Neuron (in vitro differentiated cells): ENCODE measurements around the gene SFSWAP.

Source experiments
- H2AFZ ChIP-seq: one replicate; pipeline ENCODE4 v1.6.1; 2013; ENCODE audit warnings: low read depth, mild to moderate bottlenecking, inconsistent platforms, low read length, moderate library complexity
- H3K27me3 ChIP-seq: one replicate; pipeline ENCODE4 v1.6.1; 2013; ENCODE audit warnings: low read length; ENCODE audit not compliant: insufficient read depth
- H3K36me3 ChIP-seq: one replicate; pipeline ENCODE4 v1.6.1; 2013; ENCODE audit warnings: low read length; ENCODE audit not compliant: insufficient read depth
- H3K4me1 ChIP-seq: one replicate; pipeline ENCODE4 v1.6.1; 2013; ENCODE audit warnings: low read length; ENCODE audit not compliant: insufficient read depth
- H3K4me3 ChIP-seq: 2 replicates; pipeline ENCODE4 v1.5.1; 2013; ENCODE audit warnings: mild to moderate bottlenecking, low read length, moderate library complexity
- H3K9me3 ChIP-seq: one replicate; pipeline ENCODE4 v1.6.1; 2013; ENCODE audit warnings: low read length

Gene SFSWAP

GRCh38 chr12:131787143-131787660 lies 76.3 kb downstream of the SFSWAP start:
- peaks cover 53% of the 10 kb centered on the region for H3K36me3 ChIP-seq
- H3K4me1 ChIP-seq: peaks cover 27% of the 10 kb centered on the region
- H3K4me3 ChIP-seq: no peak overlapping the region
- H3K27me3 ChIP-seq: no peaks in the 10 kb centered on the region
- H3K9me3 ChIP-seq: no peaks in the 10 kb centered on the region
- H2AFZ ChIP-seq: no peak overlapping the region

GRCh38 chr12:131788070-131788469 lies 77.2 kb downstream of the SFSWAP start:
- H3K36me3 ChIP-seq: peaks cover 56% of the 10 kb centered on the region

GRCh38 chr12:131789638-131790037 lies 78.7 kb downstream of the SFSWAP start:
- Histone ChIP-seq H3K36me3 (peaks cover 65% of the 10 kb centered on the region), H3K27me3 (no peaks in the 10 kb centered on the region), H3K9me3 (no peaks in the 10 kb centered on the region), H3K4me1 (peaks cover 14% of the 10 kb centered on the region), H2AFZ (no peak overlapping the region), H3K4me3 (no peak overlapping the region)

More at GRCh38 chr12:131788070-131788469, 77.2 kb downstream of the SFSWAP start:
- H2AFZ ChIP-seq: no peak overlapping the region
- H3K9me3 ChIP-seq: no peaks in the 10 kb centered on the region
- peaks cover 27% of the 10 kb centered on the region for H3K4me1 ChIP-seq
- H3K4me3 ChIP-seq: no peak overlapping the region
- no peaks in the 10 kb centered on the region for H3K27me3 ChIP-seq

GRCh38 chr12:131793243-131794022 lies 82.5 kb downstream of the SFSWAP start:
- Histone ChIP-seq H3K4me1 (peaks cover 3% of the 10 kb centered on the region), H3K9me3 (no peaks in the 10 kb centered on the region), H3K36me3 (peaks cover 73% of the 10 kb centered on the region), H2AFZ (no peak overlapping the region), H3K27me3 (no peaks in the 10 kb centered on the region), H3K4me3 (no peak overlapping the region)

GRCh38 chr12:131794061-131794460 lies 83.2 kb downstream of the SFSWAP start:
- Histone ChIP-seq H3K9me3 (no peaks in the 10 kb centered on the region), H3K36me3 (peaks cover 68% of the 10 kb centered on the region), H3K4me3 (no peak overlapping the region)

GRCh38 chr12:131794573-131794972 lies 83.7 kb downstream of the SFSWAP start:
- no peak overlapping the region for H2AFZ ChIP-seq

More at GRCh38 chr12:131794061-131794460, 83.2 kb downstream of the SFSWAP start:
- H3K4me1 ChIP-seq: peaks cover 3% of the 10 kb centered on the region
- H3K27me3 ChIP-seq: no peaks in the 10 kb centered on the region
- H2AFZ ChIP-seq: no peak overlapping the region

GRCh38 chr12:131795064-131795463 lies 84.2 kb downstream of the SFSWAP start:
- peaks cover 3% of the 10 kb centered on the region for H3K4me1 ChIP-seq
- no peaks in the 10 kb centered on the region for H3K9me3 ChIP-seq
- peaks cover 71% of the 10 kb centered on the region for H3K36me3 ChIP-seq
- H3K27me3 ChIP-seq: no peaks in the 10 kb centered on the region
- no peak overlapping the region for H2AFZ ChIP-seq
- H3K4me3 ChIP-seq: no peak overlapping the region

More at GRCh38 chr12:131794573-131794972, 83.7 kb downstream of the SFSWAP start:
- Histone ChIP-seq H3K4me1 (peaks cover 3% of the 10 kb centered on the region), H3K9me3 (no peaks in the 10 kb centered on the region), H3K4me3 (no peak overlapping the region), H3K36me3 (peaks cover 71% of the 10 kb centered on the region), H3K27me3 (no peaks in the 10 kb centered on the region)

GRCh38 chr12:131795690-131796410 lies 85.0 kb downstream of the SFSWAP start:
- Histone ChIP-seq H3K9me3 (no peaks in the 10 kb centered on the region), H3K4me3 (no peak overlapping the region), H3K27me3 (no peaks in the 10 kb centered on the region), H3K4me1 (peaks cover 3% of the 10 kb centered on the region), H3K36me3 (peaks cover 71% of the 10 kb centered on the region), H2AFZ (no peak overlapping the region)

- Histone ChIP-seq H3K9me3 (no peaks in the 10 kb centered on the region), H3K4me1 (peaks cover 3% of the 10 kb centered on the region), H3K27me3 (no peaks in the 10 kb centered on the region), H3K4me3 (no peak overlapping the region), H2AFZ (no peak overlapping the region), H3K36me3 (peaks cover 68% of the 10 kb centered on the region)
Observed at GRCh38 chr12:131796411-131796736, 85.5 kb downstream of the SFSWAP start.

- H3K4me3 ChIP-seq: no peak overlapping the region
- H2AFZ ChIP-seq: no peak overlapping the region
- no peaks in the 10 kb centered on the region for H3K9me3 ChIP-seq
- no peaks in the 10 kb centered on the region for H3K27me3 ChIP-seq
- peaks cover 66% of the 10 kb centered on the region for H3K36me3 ChIP-seq
- H3K4me1 ChIP-seq: peaks cover 3% of the 10 kb centered on the region
Observed at GRCh38 chr12:131796754-131797587, 86.1 kb downstream of the SFSWAP start.

- Histone ChIP-seq H2AFZ (no peak overlapping the region), H3K27me3 (no peaks in the 10 kb centered on the region), H3K4me1 (peaks cover 3% of the 10 kb centered on the region), H3K9me3 (no peaks in the 10 kb centered on the region), H3K4me3 (no peak overlapping the region), H3K36me3 (peaks cover 66% of the 10 kb centered on the region)
Observed at GRCh38 chr12:131797588-131797934, 86.7 kb downstream of the SFSWAP start.

GRCh38 chr12:131799195-131799594 lies 88.3 kb downstream of the SFSWAP start:
- Histone ChIP-seq H3K4me3 (no peak overlapping the region), H3K9me3 (no peaks in the 10 kb centered on the region), H3K4me1 (peaks cover 8% of the 10 kb centered on the region), H3K27me3 (no peaks in the 10 kb centered on the region), H2AFZ (no peak overlapping the region), H3K36me3 (peaks cover 59% of the 10 kb centered on the region)
